HG03565 (cell line): ENCODE data around the gene FAM222B.
"Not testable (repeated sequence)": the region's sequence is repeated elsewhere in the genome, so short reads cannot be mapped to it uniquely, and the experiment has no call there.

Experiments
- ATAC-seq: cut with Tn5 transposase; IDR thresholded peaks from one replicate; pipeline ENCODE4 v1.9.1; 2021; ENCODE audit warnings: mild to moderate bottlenecking, moderate library complexity; ENCODE audit not compliant: unreplicated experiment

The FAM222B gene

GRCh38 chr17:28841901-28842281, 699 bp downstream of the FAM222B start:
- ATAC-seq, result no peak

GRCh38 chr17:28839221-28839620, 3.4 kb downstream of the FAM222B start:
- ATAC-seq, result no peak

- not testable (repeated sequence) for ATAC-seq
These were observed 6.0 kb downstream of the FAM222B start for GRCh38 chr17:28836541-28836940.

- ATAC-seq, result no peak
These were observed 8.2 kb downstream of the FAM222B start for GRCh38 chr17:28834420-28834819.

- ATAC-seq, result no peak
These were observed 14.1 kb downstream of the FAM222B start for GRCh38 chr17:28828294-28829040.

- no peak for ATAC-seq
These were observed 14.9 kb downstream of the FAM222B start for GRCh38 chr17:28827672-28828071.

GRCh38 chr17:28819582-28819981, 23.0 kb downstream of the FAM222B start:
- no peak for ATAC-seq

GRCh38 chr17:28818819-28819221, 23.8 kb downstream of the FAM222B start:
- no peak for ATAC-seq

GRCh38 chr17:28816540-28816939, 26.1 kb downstream of the FAM222B start:
- no peak for ATAC-seq

- peak; percentile 12 for ATAC-seq
These were observed 29.7 kb downstream of the FAM222B start for GRCh38 chr17:28812748-28813377.

GRCh38 chr17:28812091-28812747, 30.4 kb downstream of the FAM222B start:
- ATAC-seq, result peak; percentile 86

- ATAC-seq, result no peak
These were observed 30.9 kb downstream of the FAM222B start for GRCh38 chr17:28811651-28812090.

- no peak for ATAC-seq
These were observed 32.2 kb downstream of the FAM222B start for GRCh38 chr17:28810437-28810836.

GRCh38 chr17:28807925-28808634, 34.5 kb downstream of the FAM222B start:
- no peak for ATAC-seq

- no peak for ATAC-seq
These were observed 46.5 kb downstream of the FAM222B start for GRCh38 chr17:28796062-28796461.

GRCh38 chr17:28794846-28795441, 47.6 kb downstream of the FAM222B start:
- ATAC-seq, result not testable (repeated sequence)

- ATAC-seq, result no peak
These were observed 49.5 kb downstream of the FAM222B start for GRCh38 chr17:28792877-28793661.

GRCh38 chr17:28788100-28788499, 54.5 kb downstream of the FAM222B start:
- no peak for ATAC-seq

GRCh38 chr17:28783161-28783560, 59.4 kb downstream of the FAM222B start:
- no peak for ATAC-seq

- ATAC-seq, result not testable (repeated sequence)
These were observed 63.0 kb downstream of the FAM222B start for GRCh38 chr17:28779601-28780000.
